OCI-LY3 (cell line): Measurements from ENCODE around the gene OR2B2.
"Not testable (repeated sequence)": the region's sequence is repeated elsewhere in the genome, so short reads cannot be mapped to it uniquely, and the experiment has no call there.

Experiments used
- H2AFZ ChIP-seq: fragments of 200-600, 300-600 bp; shearing (Covaris generic); 2 replicates; pipeline ENCODE4 v1.6.0; 2014; ENCODE audit warnings: antibody characterized with exemption, low read depth, low read length
- H3K27ac ChIP-seq: fragments of 200-600, 300-600 bp; sonication (generic); 2 replicates; pipeline ENCODE4 v1.5.1; 2014; ENCODE audit warnings: mild to moderate bottlenecking, low read length, moderate library complexity, mixed read lengths
- H3K27me3 ChIP-seq: fragments of 200-600, 300-600 bp; sonication (generic); 2 replicates; pipeline ENCODE4 v1.6.1; 2014; ENCODE audit warnings: low read depth, low read length, mixed read lengths
- H3K36me3 ChIP-seq: fragments of 200-600, 300-600 bp; sonication (generic); replicated peaks from 2 replicates; pipeline ENCODE3; 2014; ENCODE audit warnings: low read depth, low read length, mixed read lengths
- H3K4me1 ChIP-seq: fragments of 300-600, 200-600 bp; sonication (generic); 2 replicates; pipeline ENCODE4 v1.6.1; 2014; ENCODE audit warnings: low read length, mixed read lengths
- H3K4me2 ChIP-seq: fragments of 200-600, 300-600 bp; sonication (generic); 2 replicates; pipeline ENCODE4 v1.6.1; 2014; ENCODE audit warnings: low read length, mixed read lengths
- H3K4me3 ChIP-seq: fragments of 300-600, 200-600 bp; sonication (generic); 2 replicates; pipeline ENCODE4 v1.5.1; 2014; ENCODE audit warnings: antibody characterized with exemption, mild to moderate bottlenecking, low read length, moderate library complexity
- H3K79me2 ChIP-seq: fragments of 300-600, 200-600 bp; shearing (Covaris generic); 2 replicates; pipeline ENCODE4 v1.6.1; 2014; ENCODE audit warnings: mild to moderate bottlenecking, low read length, mixed read lengths
- H3K9ac ChIP-seq: fragments of 300-600, 200-600 bp; shearing (Covaris generic); 2 replicates; pipeline ENCODE4 v1.6.0; 2014; ENCODE audit warnings: mild to moderate bottlenecking, low read length, moderate library complexity
- H3K9me3 ChIP-seq: fragments of 200-600, 300-600 bp; shearing (Covaris generic); 2 replicates; pipeline ENCODE4 v1.6.1; 2014; ENCODE audit warnings: low read length, mixed read lengths; ENCODE audit not compliant: insufficient read depth
- H4K20me1 ChIP-seq: fragments of 200-600, 300-600 bp; sonication (generic); 2 replicates; pipeline ENCODE4 v1.6.1; 2016; ENCODE audit warnings: low read length, mixed read lengths; ENCODE audit not compliant: insufficient read depth
- CTCF ChIP-seq: fragments of 200-600, 300-600 bp; sonication (generic); IDR thresholded peaks from 2 replicates; pipeline ENCODE4 v1.5.1; 2014; ENCODE audit warnings: antibody characterized with exemption, low read length, low read depth
- EZH2phosphoT487 ChIP-seq: fragments of 200-600 bp; shearing (Covaris generic); IDR thresholded peaks from 2 replicates; pipeline ENCODE4 v1.6.1; 2018; ENCODE audit warnings: antibody characterized with exemption, mixed run types, low read depth

The OR2B2 gene

GRCh38 chr6:27948237-27948636 lies 36.0 kb upstream of the OR2B2 start:
- Histone ChIP-seq H3K9ac (no peak overlapping the region), H2AFZ (no peak overlapping the region), H3K27me3 (no peaks in the 10 kb centered on the region), H3K36me3 (no peaks in the 10 kb centered on the region), H3K79me2 (no peaks in the 10 kb centered on the region), H4K20me1 (no peaks in the 10 kb centered on the region), H3K27ac (no peak overlapping the region), H3K9me3 (no peaks in the 10 kb centered on the region), H3K4me2 (no peak overlapping the region), H3K4me1 (no peaks in the 10 kb centered on the region), H3K4me3 (no peak overlapping the region)
- TF ChIP-seq EZH2phosphoT487 (no peak), CTCF (no peak)

DNA sequence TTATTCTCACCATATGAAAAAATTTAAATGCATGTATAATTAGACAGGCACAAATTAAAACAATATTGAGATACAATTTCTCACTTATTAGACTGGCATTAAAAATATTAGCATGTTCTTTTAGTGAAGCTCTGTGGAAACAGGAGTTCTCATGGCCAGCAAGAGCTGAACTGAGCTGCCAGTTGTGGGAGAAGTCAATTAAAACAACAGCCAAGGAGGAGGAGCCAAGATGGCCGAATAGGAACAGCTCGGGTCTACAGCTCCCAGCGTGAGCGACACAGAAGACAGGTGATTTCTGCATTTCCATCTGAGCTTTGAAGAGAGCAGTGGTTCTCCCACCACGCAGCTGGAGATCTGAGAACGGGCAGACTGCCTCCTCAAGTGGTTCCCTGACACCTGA lies 30.9 kb upstream of the OR2B2 start:
- H2AFZ ChIP-seq, H3K79me2 ChIP-seq, H3K9me3 ChIP-seq, H3K27me3 ChIP-seq, H3K4me1 ChIP-seq, H3K4me3 ChIP-seq, H3K4me2 ChIP-seq, H3K27ac ChIP-seq, H4K20me1 ChIP-seq, H3K9ac ChIP-seq, H3K36me3 ChIP-seq: not testable (repeated sequence)

DNA sequence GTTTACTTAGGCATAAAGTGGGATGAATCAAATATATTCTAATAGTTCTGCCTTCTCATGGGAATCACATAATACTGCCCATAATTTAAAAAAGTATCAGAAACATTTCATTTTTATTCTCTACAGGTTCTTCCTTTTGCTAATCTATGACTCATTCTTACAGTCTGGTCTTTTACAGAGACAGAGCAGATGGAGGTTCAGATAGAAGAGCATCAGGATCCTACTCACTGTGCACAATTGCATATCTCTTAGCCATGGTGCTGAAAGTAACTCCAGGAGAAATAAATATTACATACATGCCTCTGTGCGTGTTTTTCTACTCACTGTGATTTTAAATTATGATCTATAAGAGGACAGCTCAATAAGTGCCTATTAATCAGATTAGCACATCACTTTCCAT lies 28.6 kb upstream of the OR2B2 start:
- H3K9me3 ChIP-seq: no peaks in the 10 kb centered on the region
- H3K79me2 ChIP-seq: no peaks in the 10 kb centered on the region
- H3K9ac ChIP-seq: no peak overlapping the region
- H2AFZ ChIP-seq: no peak overlapping the region
- H3K27me3 ChIP-seq: no peaks in the 10 kb centered on the region
- H3K36me3 ChIP-seq: no peaks in the 10 kb centered on the region
- no peak overlapping the region for H3K4me2 ChIP-seq
- H3K4me1 ChIP-seq: no peaks in the 10 kb centered on the region
- H4K20me1 ChIP-seq: no peaks in the 10 kb centered on the region
- no peak overlapping the region for H3K27ac ChIP-seq
- H3K4me3 ChIP-seq: no peak overlapping the region
- TF ChIP-seq CTCF: no peak
- no peak for TF ChIP-seq EZH2phosphoT487

- TF ChIP-seq CTCF (no peak), EZH2phosphoT487 (no peak)
- Histone ChIP-seq H4K20me1 (no peaks in the 10 kb centered on the region), H3K27ac (no peak overlapping the region), H3K9ac (no peak overlapping the region), H3K4me1 (no peaks in the 10 kb centered on the region), H3K4me2 (no peak overlapping the region), H3K9me3 (no peaks in the 10 kb centered on the region), H3K27me3 (no peaks in the 10 kb centered on the region), H3K79me2 (no peaks in the 10 kb centered on the region), H3K4me3 (no peak overlapping the region), H2AFZ (no peak overlapping the region), H3K36me3 (no peaks in the 10 kb centered on the region)
Measured at GRCh38 chr6:27931209-27931608, 19.0 kb upstream of the OR2B2 start.

- H4K20me1 ChIP-seq, H3K9me3 ChIP-seq, H3K79me2 ChIP-seq, H3K36me3 ChIP-seq, H3K27ac ChIP-seq, H3K4me1 ChIP-seq, H2AFZ ChIP-seq, H3K4me2 ChIP-seq, H3K4me3 ChIP-seq, H3K27me3 ChIP-seq, H3K9ac ChIP-seq: not testable (repeated sequence)
Measured at GRCh38 chr6:27929930-27930329, 17.7 kb upstream of the OR2B2 start.

GRCh38 chr6:27928041-27928440 lies 15.8 kb upstream of the OR2B2 start:
- H3K9me3 ChIP-seq, H3K4me1 ChIP-seq, H3K4me2 ChIP-seq, H2AFZ ChIP-seq, H3K9ac ChIP-seq, H3K27ac ChIP-seq, H3K79me2 ChIP-seq, H3K36me3 ChIP-seq, H3K27me3 ChIP-seq, H4K20me1 ChIP-seq, H3K4me3 ChIP-seq: not testable (repeated sequence)
